NCI-H2107 treated with DMSO at 0.1 percent for 48 hours (cell line): ENCODE data around the gene CHMP6.
A peak's percentile ranks its signal among the peaks of the same experiment; 100 is the strongest.

ENCODE experiments used
- DNase-seq: peaks from one replicate; lab custom pipeline; 2025; ENCODE audit not compliant: unreplicated experiment; lab: John Stamatoyannopoulos, UW

The CHMP6 gene

GRCh38 chr17:80992077-80992947, 671 bp downstream of the CHMP6 start:
- no peak for DNase-seq

GRCh38 chr17:80992948-80993624, 1.4 kb downstream of the CHMP6 start:
- DNase-seq: no peak

- DNase-seq: no peak
These were observed 3.5 kb downstream of the CHMP6 start for GRCh38 chr17:80995131-80995530.

- DNase-seq: no peak
These were observed 5.0 kb downstream of the CHMP6 start for GRCh38 chr17:80996422-80997305.

GRCh38 chr17:80997424-80998117, 5.9 kb downstream of the CHMP6 start:
- DNase-seq: no peak

DNA sequence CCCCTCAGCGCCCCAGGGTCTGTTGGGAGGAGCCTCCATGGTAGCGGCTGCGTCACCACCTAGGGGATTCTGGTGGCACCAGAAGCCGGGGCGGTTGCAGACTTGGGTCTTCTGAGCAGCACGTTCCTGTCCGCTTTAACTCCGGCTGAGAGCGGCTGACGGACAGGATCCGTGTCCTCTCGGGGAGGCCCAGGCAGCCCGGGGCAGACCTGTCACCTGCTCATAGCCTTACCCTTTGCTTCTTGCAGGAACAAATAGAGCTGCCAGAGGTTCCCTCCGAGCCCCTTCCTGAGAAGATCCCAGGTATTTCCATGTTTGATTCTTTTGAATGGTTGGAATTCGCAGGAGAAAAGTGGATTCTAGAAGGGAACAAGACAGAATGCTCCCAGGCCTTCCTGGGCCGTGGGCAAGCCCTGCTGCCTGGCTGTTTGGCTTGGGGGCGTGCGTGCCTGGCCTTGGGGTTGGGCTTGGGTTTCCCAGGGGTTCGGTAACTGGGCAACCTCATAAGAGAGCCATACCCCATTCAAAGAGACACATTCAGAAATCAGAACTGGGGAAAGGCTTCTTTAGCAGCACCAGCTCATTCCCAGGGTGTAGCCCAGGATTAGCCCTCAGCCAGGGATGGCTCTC, 6.6 kb downstream of the CHMP6 start:
- DNase-seq: no peak

- DNase-seq: no peak
These were observed 7.3 kb downstream of the CHMP6 start for GRCh38 chr17:80998748-80999535.

GRCh38 chr17:80999536-81000333, 8.1 kb downstream of the CHMP6 start:
- no peak for DNase-seq

- no peak for DNase-seq
These were observed 8.6 kb downstream of the CHMP6 start for GRCh38 chr17:81000334-81000630.

DNA sequence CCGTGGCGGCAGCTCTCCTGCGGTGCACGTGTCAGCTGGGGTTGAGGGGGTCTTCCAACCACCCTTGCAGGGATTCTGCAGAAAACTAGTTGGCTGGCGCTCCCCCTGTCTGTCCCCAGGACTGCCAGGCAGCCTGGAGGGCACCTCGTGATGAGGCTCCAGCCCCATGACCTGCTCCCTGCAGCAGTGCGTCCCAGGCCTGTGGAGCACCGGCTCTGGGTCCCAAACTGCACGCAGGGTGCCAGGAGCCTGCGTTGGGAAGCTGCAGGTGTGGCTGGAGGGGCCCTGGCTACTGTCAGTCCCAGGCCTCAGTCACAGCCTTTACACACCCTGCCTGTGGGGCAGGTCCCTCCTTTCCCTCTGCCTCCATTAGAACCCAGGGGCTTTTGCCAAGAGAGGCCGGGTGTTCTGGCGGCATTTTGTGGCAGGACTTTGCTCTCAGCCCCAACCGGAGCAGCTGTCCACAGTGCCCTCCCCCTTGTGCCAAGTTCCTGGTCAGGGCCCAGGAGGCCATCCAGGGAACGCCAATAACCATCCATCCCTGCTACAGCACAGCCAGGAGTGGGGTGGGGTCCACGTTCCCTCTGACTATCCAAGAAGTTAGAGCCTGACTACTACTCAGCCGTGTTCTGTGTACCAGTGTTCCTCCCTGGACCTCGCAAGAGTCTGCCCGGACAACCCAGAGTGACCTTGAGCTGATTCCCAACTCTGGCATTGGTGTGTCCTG, 9.2 kb downstream of the CHMP6 start:
- no peak for DNase-seq

- DNase-seq: no peak
These were observed 10.4 kb downstream of the CHMP6 start for GRCh38 chr17:81002013-81002384.

DNA sequence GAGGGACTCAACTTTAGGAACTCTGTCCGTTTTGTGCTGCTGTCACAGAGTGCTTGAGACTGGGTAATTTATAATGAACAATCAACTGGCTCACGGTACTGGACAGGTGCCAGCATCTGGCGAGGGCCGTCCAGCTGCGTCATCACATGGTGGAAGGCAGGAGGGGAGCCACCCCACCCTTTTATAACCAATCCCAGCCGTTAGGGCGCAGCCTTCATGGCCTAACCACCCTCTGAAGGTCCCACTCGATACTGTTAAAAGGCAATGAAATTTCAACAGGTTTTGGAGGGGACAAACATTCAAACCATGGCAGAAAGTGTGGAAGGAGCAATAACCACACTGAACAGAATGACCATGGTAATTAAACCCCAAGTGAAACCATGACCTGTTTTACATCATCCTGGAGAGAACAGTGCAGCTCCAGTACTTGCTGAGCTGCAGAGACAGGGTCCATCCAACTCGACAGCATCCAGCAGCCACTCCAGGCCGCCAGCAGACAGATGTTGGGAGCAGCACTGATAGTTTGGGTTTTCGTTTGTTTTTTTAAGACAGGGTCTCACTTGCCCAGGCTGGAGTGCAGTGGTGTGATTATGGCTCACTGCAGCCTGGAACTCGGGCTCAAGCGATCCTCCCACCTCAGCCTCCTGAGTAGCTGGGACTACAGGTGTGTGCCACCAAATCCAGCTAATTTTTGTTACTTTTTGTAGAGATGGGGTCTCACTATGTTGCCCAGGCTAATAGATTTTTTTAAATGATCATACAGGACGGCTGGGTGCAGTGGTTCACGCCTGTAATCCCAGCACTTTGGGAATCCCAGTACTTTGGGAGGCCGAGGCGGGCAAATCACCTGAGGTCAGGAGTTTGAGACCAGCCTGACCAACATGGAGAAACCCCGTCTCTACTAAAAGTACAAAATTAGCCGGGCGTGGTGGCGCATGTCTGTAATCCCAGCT, 11.0 kb downstream of the CHMP6 start:
- DNase-seq: peak; percentile 37

GRCh38 chr17:81003711-81004475, 12.3 kb downstream of the CHMP6 start:
- DNase-seq: no peak

DNA sequence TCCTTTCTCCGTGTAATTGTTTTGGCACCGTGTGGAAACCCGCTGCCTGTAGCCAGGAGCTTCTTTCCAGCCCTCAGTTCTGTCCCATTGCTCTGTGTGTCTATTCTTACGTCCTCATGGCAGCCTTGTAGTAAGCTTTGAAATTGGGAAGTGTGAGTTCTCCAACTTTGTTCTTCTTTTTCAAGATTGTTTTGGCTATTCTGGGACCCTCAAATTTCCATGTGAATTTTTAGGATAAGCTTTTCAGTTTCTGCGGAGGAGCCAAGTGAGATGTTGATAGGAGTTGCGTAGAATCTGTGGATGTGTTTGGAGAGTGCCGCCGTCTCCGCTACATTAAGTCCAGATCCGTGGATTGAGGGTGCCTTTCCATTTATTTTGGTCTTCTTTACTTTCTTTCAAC, 15.2 kb downstream of the CHMP6 start:
- DNase-seq: no peak

GRCh38 chr17:81008140-81008539, 16.5 kb downstream of the CHMP6 start:
- no peak for DNase-seq

- DNase-seq: no peak
These were observed 17.5 kb downstream of the CHMP6 start for GRCh38 chr17:81009136-81009535.

DNA sequence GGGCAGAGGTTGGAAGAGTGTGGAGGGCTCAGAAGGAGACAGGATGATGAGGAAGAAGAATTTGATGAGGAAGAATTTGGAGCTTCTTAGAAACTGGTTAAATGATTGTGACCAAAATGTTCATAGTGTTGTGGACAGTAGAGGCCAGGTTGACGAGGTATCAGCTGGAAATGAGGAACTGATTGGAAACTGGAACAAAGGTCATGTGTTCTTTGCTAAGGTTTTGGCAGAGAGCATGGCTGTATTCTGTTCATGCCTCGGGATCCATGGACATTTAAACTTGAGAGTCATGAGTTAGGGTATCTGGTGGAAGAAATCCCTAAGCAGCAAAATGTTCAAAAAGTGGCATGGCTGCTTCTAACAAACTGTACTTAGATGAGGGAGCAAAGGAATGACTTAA, 19.3 kb downstream of the CHMP6 start:
- no peak for DNase-seq
